SK-N-DZ (cell line): ENCODE data around the gene CD226.
A peak's percentile ranks its signal among the peaks of the same experiment; 100 is the strongest.
"Not testable (repeated sequence)": the region's sequence is repeated elsewhere in the genome, so short reads cannot be mapped to it uniquely, and the experiment has no call there.

ENCODE experiments used
- DNase-seq: peaks from one replicate; pipeline ENCODE4 v3.0.0-alpha.2; 2015; ENCODE audit warnings: low spot score

The CD226 gene

GRCh38 chr18:69872661-69873060 is 75.0 kb downstream of the CD226 start:
- DNase-seq: no peak

- no peak for DNase-seq
These were observed 76.3 kb downstream of the CD226 start for GRCh38 chr18:69871363-69871762.

GRCh38 chr18:69870736-69871135 is 76.9 kb downstream of the CD226 start:
- no peak for DNase-seq

- DNase-seq: no peak
These were observed 81.5 kb downstream of the CD226 start for GRCh38 chr18:69866212-69866611.

GRCh38 chr18:69865776-69866175 is 81.9 kb downstream of the CD226 start:
- DNase-seq: no peak

- DNase-seq: not testable (repeated sequence)
These were observed 82.9 kb downstream of the CD226 start for GRCh38 chr18:69864802-69865201.

- DNase-seq: no peak
These were observed 88.8 kb downstream of the CD226 start for GRCh38 chr18:69858897-69859296.

GRCh38 chr18:69854455-69854854 is 93.2 kb downstream of the CD226 start:
- DNase-seq: no peak

- no peak for DNase-seq
These were observed 94.6 kb downstream of the CD226 start for GRCh38 chr18:69853051-69853450.

- DNase-seq: no peak
These were observed 101.8 kb downstream of the CD226 start for GRCh38 chr18:69845593-69846506.

GRCh38 chr18:69844656-69845055 is 103.0 kb downstream of the CD226 start:
- no peak for DNase-seq

GRCh38 chr18:69843015-69843414 is 104.7 kb downstream of the CD226 start:
- no peak for DNase-seq

GRCh38 chr18:69841117-69841516 is 106.6 kb downstream of the CD226 start:
- no peak for DNase-seq

- no peak for DNase-seq
These were observed 107.2 kb downstream of the CD226 start for GRCh38 chr18:69840445-69840844.

- no peak for DNase-seq
These were observed 107.7 kb downstream of the CD226 start for GRCh38 chr18:69840001-69840400.

GRCh38 chr18:69839497-69839896 is 108.2 kb downstream of the CD226 start:
- no peak for DNase-seq

- peak; percentile 21 for DNase-seq
These were observed 108.9 kb downstream of the CD226 start for GRCh38 chr18:69838620-69839411.

GRCh38 chr18:69838003-69838402 is 109.7 kb downstream of the CD226 start:
- no peak for DNase-seq

- not testable (repeated sequence) for DNase-seq
These were observed 112.7 kb downstream of the CD226 start for GRCh38 chr18:69834980-69835379.

- no peak for DNase-seq
These were observed 117.5 kb downstream of the CD226 start for GRCh38 chr18:69830189-69830588.

- no peak for DNase-seq
These were observed 127.1 kb downstream of the CD226 start for GRCh38 chr18:69820538-69820937.

- DNase-seq: no peak
These were observed 128.2 kb downstream of the CD226 start for GRCh38 chr18:69819460-69819859.
